Activated CD4-positive, alpha-beta T cell treated with anti-CD3 and anti-CD28 coated beads, Interleukin-2, amount 50 U/mL, for 48 hours (primary cell): ENCODE measurements around the gene RTN4R.

Experiments
- DNase-seq, 2 experiments: peaks; one replicate each; pipeline ENCODE4 v3.0.0-alpha.2; 2020

The RTN4R gene

GRCh38 chr22:20211997-20212753 is 55.9 kb downstream of the RTN4R start:
- DNase-seq, result no peak

- DNase-seq, result no peak
Observed at GRCh38 chr22:20211409-20211996, 56.6 kb downstream of the RTN4R start.

- no peak for DNase-seq
Observed at GRCh38 chr22:20210473-20211059, 57.6 kb downstream of the RTN4R start.

- no peak for DNase-seq
Observed at GRCh38 chr22:20209761-20210250, 58.3 kb downstream of the RTN4R start.

GRCh38 chr22:20208713-20209310 is 59.3 kb downstream of the RTN4R start:
- DNase-seq, result no peak

- DNase-seq, result no peak
Observed at GRCh38 chr22:20207277-20208025, 60.7 kb downstream of the RTN4R start.

GRCh38 chr22:20206709-20207215 is 61.4 kb downstream of the RTN4R start:
- peak; percentile 15 to 28 for DNase-seq

- peak; percentile 73 to 79 for DNase-seq
Observed at GRCh38 chr22:20205964-20206708, 62.0 kb downstream of the RTN4R start.

GRCh38 chr22:20205464-20205963 is 62.6 kb downstream of the RTN4R start:
- no peak for DNase-seq

- DNase-seq, result no peak
Observed at GRCh38 chr22:20204806-20205205, 63.3 kb downstream of the RTN4R start.

- DNase-seq, result no peak
Observed at GRCh38 chr22:20204311-20204710, 63.8 kb downstream of the RTN4R start.

- DNase-seq, result no peak
Observed at GRCh38 chr22:20203552-20204201, 64.4 kb downstream of the RTN4R start.

GRCh38 chr22:20203142-20203551 is 65.0 kb downstream of the RTN4R start:
- DNase-seq, result no peak

GRCh38 chr22:20201837-20202392 is 66.2 kb downstream of the RTN4R start:
- no peak for DNase-seq

GRCh38 chr22:20199906-20200305 is 68.2 kb downstream of the RTN4R start:
- DNase-seq, result no peak

- DNase-seq, result no peak
Observed at GRCh38 chr22:20199413-20199842, 68.7 kb downstream of the RTN4R start.

GRCh38 chr22:20198557-20199319 is 69.4 kb downstream of the RTN4R start:
- no peak for DNase-seq

GRCh38 chr22:20197407-20198030 is 70.6 kb downstream of the RTN4R start:
- no peak for DNase-seq

- no peak for DNase-seq
Observed at GRCh38 chr22:20196094-20196842, 71.8 kb downstream of the RTN4R start.
